ENCODE measurements around the gene PDC. TPM values are rescaled to one million over a fixed set of nuclear protein-coding genes. Genes with fewer than 3 reads are reported as not detected.

Gene PDC
- total RNA-seq, 2 experiments from 2014 or later = not detected

GRCh38 chr1:186443638-186444037, 17.3 kb downstream of the PDC start:
- intact Hi-C loops (cut with DNase I, micrococcal nuclease) = no loop called here
- Mint-ChIP-seq H3K4me1 (ENCODE audit: low read depth) (no peaks in the 10 kb centered on the region), H3K36me3 (ENCODE audit: low read depth) (no peaks in the 10 kb centered on the region), H3K4me3 (no peak overlapping the region), H3K9me3 (no peaks in the 10 kb centered on the region), H3K27ac (no peak overlapping the region), H3K27me3 (no peaks in the 10 kb centered on the region)
- Histone ChIP-seq H3K9me3 (ENCODE audit: control insufficient read depth in 1 of 2, insufficient read depth in 1 of 2, low read length in 2 of 2) (no peaks in the 10 kb centered on the region), H3K4me1 (ENCODE audit: insufficient read depth, low read length) (no peaks in the 10 kb centered on the region), H3K4me3 (ENCODE audit: low read length) (no peak overlapping the region), H3K27ac (ENCODE audit: low read depth in 1 of 2, low read length in 2 of 2) (no peak overlapping the region), H3K36me3 (ENCODE audit: insufficient read depth, low read length) (no peaks in the 10 kb centered on the region), H3K27me3 (ENCODE audit: control insufficient read depth in 1 of 2, insufficient read depth in 2 of 2, low read length in 2 of 2) (no peaks in the 10 kb centered on the region)
- ChIA-PET CTCF (no interaction called here), POLR2A (no interaction called here)
- ATAC-seq (ENCODE audit: poor library complexity) (no peak), DNase-seq (no peak)
- TF ChIP-seq CTCF (IDR thresholded peaks at IDR 0.05) = no peak

GRCh38 chr1:186442651-186443375, 18.1 kb downstream of the PDC start:
- intact Hi-C loops (cut with DNase I, micrococcal nuclease) = no loop called here
- Mint-ChIP-seq H3K36me3 (ENCODE audit: low read depth) (no peaks in the 10 kb centered on the region), H3K27ac (no peak overlapping the region), H3K9me3 (no peaks in the 10 kb centered on the region), H3K4me1 (ENCODE audit: low read depth) (no peaks in the 10 kb centered on the region), H3K4me3 (no peak overlapping the region), H3K27me3 (no peaks in the 10 kb centered on the region)
- CTCF ChIA-PET = no interaction called here
- no peaks in the 10 kb centered on the region for H3K27me3 ChIP-seq (ENCODE audit: control insufficient read depth in 1 of 2, insufficient read depth in 2 of 2, low read length in 2 of 2)
- no peak overlapping the region for H3K27ac ChIP-seq (ENCODE audit: low read depth in 1 of 2, low read length in 2 of 2)
- H3K4me1 ChIP-seq (ENCODE audit: insufficient read depth, low read length) = no peaks in the 10 kb centered on the region
- TF ChIP-seq CTCF (IDR thresholded peaks at IDR 0.05) = no peak
- no peaks in the 10 kb centered on the region for H3K9me3 ChIP-seq (ENCODE audit: control insufficient read depth in 1 of 2, insufficient read depth in 1 of 2, low read length in 2 of 2)
- POLR2A ChIA-PET = no interaction called here
- no peak for DNase-seq
- no peaks in the 10 kb centered on the region for H3K36me3 ChIP-seq (ENCODE audit: insufficient read depth, low read length)
- no peak for ATAC-seq (ENCODE audit: poor library complexity)
- H3K4me3 ChIP-seq (ENCODE audit: low read length) = no peak overlapping the region

GRCh38 chr1:186440584-186440983, 20.3 kb downstream of the PDC start:
- H3K9me3 Mint-ChIP-seq = no peaks in the 10 kb centered on the region
- no peaks in the 10 kb centered on the region for H3K36me3 Mint-ChIP-seq (ENCODE audit: low read depth)
- ATAC-seq (ENCODE audit: poor library complexity) (no peak), DNase-seq (no peak)
- H3K4me1 Mint-ChIP-seq (ENCODE audit: low read depth) = no peaks in the 10 kb centered on the region
- intact Hi-C loops (cut with DNase I, micrococcal nuclease) = no loop called here
- Histone ChIP-seq H3K4me1 (ENCODE audit: insufficient read depth, low read length) (no peaks in the 10 kb centered on the region), H3K9me3 (ENCODE audit: control insufficient read depth in 1 of 2, insufficient read depth in 1 of 2, low read length in 2 of 2) (no peaks in the 10 kb centered on the region), H3K4me3 (ENCODE audit: low read length) (no peak overlapping the region), H3K27me3 (ENCODE audit: control insufficient read depth in 1 of 2, insufficient read depth in 2 of 2, low read length in 2 of 2) (no peaks in the 10 kb centered on the region), H3K36me3 (ENCODE audit: insufficient read depth, low read length) (no peaks in the 10 kb centered on the region), H3K27ac (ENCODE audit: low read depth in 1 of 2, low read length in 2 of 2) (no peak overlapping the region)
- ChIA-PET POLR2A (no interaction called here), CTCF (no interaction called here)
- no peak overlapping the region for H3K4me3 Mint-ChIP-seq
- no peak for TF ChIP-seq CTCF (IDR thresholded peaks at IDR 0.05)
- H3K27ac Mint-ChIP-seq = no peak overlapping the region
- H3K27me3 Mint-ChIP-seq = no peaks in the 10 kb centered on the region
